GM21390 (cell line): ENCODE results near the gene FETUB.

ENCODE experiments used
- ATAC-seq: cut with Tn5 transposase; IDR thresholded peaks from one replicate; pipeline ENCODE4 v1.9.1; 2021; ENCODE audit not compliant: unreplicated experiment

FETUB gene, protein sequence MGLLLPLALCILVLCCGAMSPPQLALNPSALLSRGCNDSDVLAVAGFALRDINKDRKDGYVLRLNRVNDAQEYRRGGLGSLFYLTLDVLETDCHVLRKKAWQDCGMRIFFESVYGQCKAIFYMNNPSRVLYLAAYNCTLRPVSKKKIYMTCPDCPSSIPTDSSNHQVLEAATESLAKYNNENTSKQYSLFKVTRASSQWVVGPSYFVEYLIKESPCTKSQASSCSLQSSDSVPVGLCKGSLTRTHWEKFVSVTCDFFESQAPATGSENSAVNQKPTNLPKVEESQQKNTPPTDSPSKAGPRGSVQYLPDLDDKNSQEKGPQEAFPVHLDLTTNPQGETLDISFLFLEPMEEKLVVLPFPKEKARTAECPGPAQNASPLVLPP

GRCh38 chr3:186639778-186640472 is at the start of gene FETUB:
FETUB (plus strand) TSS chr3:186640399; CDS start chr3:186640461, 62 bp downstream.
- ATAC-seq, result no peak

- ATAC-seq, result no peak
These were observed 49.5 kb upstream of the FETUB start for GRCh38 chr3:186590580-186591295.

DNA sequence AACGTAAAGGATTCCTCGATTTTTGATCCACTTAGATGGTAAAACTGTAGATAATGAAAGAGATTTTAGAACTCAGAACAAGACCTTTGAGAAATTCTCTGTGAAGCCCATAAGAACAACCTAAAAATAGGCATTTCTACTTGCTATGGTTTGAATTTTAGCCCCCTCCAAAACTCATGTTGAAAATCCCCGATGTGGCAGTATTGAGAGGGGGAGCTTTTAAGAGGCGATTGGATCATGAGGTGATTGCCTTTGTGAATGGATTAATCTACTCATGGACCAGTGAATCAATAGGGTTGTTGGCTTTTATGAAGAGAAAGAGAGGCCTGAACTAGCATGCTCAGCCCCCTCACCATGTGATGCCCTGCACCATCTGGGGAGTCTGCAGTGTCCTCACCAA is 47.5 kb upstream of the FETUB start:
- no peak for ATAC-seq

DNA sequence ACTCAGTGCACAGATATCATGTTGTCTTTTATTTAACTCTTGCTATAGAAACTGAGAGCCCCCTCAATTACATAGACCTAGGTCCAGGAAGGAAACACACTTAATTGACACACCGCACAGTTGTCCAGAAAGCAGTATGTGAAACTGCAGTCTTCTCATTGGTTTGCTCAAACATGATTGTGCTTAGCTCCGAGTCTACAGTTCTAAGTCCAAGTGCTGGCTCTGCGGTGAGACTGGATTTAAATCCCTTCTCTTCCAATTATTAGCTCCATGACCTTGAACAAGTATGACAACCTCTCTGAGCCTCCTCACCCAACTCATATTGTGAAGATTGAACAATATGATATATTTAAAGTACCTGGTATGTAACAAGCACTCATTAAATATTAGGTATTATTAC is 46.3 kb upstream of the FETUB start:
- no peak for ATAC-seq

DNA sequence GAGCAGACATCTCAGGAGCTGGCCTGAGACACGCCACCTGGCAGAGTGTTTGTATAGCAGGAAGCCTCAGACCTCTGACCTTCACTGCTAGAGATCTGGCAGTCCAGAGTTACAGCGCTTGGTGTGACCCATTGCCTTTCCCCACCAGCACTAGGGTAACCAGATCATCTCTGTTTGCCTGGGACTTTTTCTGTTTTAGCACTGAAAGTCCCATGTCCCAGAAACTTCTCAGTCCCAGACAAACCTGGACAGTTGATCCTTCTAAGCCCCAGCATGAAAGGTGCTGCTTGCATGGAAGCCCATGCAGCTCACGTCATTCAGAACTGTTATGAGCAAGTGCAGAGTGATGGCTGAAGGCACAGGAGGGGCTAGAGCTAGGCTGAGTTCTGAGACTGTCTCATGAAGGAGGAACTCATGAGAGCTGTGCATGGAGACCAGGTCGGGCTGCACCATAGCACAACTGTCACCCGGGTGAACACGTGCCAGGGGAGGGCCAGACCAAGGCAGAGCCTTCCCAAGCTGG is 45.5 kb upstream of the FETUB start:
- no peak for ATAC-seq

DNA sequence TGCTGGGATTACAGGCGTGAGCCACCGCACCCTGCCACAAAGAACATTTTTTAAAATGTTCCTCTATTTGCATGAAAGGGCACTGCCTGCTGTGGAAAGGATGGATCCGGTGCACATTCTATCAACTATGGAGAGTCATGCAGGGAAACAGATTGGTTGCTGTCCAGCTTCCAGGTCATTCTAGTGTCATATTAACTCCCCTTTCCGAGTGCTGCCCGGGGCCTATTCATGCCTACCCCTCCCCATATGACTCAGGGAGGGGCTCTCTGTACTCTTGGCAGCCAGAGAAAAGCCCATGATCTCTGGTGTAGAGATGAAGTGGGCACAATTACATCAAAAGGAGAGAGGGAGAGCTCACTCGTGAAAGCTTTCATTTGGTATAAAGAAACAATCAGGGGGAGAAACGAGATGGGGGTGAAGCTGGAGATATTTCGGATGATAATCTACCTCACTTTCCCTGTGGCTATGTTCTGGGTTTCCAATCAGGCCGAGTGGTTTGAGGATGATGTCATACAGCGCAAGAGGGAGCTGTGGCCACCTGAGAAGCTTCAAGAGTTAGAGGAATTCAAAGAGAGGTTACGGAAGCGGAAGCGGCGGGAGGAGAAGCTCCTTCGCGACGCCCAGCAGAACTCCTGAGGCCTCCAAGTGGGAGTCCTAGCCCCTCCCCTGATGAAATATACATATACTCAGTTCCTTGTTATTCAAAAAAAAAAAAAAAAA is 43.5 kb upstream of the FETUB start:
- ATAC-seq, result no peak

DNA sequence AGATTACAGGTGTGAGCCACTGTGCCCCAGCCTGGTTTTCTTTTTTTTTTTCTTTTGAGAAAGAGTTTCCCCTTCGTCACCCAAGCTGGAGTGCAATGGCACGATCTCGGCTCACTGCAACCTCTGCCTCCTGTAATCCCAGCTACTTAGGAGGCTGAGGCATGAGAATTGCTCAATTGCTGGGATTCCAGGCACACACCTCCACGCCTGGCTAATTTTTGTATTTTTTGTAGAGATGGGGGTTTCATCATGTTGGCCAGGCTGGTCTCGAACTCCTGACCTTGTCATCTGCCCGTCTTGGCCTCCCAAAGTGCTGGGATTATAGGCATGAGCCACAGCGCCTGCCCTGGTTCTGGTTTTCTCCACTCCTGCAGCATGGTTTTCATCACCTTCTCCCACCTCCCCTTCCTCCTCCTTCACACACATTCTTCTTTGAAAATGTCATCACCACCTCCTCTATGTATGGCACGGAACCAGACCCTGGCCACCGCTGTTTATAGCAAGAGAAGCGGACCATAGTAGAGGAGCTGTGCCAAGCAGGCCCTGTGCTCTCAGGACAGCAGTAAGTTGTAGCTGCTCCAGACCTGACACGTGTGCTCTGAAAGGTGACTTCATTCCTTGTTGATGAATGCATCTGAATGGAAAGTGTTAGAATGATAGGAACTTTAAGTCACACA is 42.0 kb upstream of the FETUB start:
- no peak for ATAC-seq

DNA sequence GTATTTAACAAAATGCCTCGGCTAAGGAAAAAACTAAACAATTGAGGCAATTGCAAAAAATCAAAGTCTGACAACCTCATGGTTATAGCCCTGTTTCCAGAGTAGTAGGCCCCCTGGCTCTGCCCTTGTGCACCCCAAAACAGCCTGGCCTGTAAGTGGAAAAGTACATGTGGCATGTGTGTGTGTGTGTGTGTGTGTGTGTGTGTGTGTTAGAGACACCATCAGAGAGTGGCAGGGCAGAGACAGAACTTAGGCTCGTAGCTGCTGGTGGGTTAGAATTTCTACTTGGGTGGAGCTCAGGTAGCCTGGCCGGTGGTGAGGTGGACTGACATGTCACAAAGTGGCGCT is 41.4 kb upstream of the FETUB start:
- ATAC-seq, result no peak

GRCh38 chr3:186599142-186599784 is 40.9 kb upstream of the FETUB start:
- no peak for ATAC-seq

DNA sequence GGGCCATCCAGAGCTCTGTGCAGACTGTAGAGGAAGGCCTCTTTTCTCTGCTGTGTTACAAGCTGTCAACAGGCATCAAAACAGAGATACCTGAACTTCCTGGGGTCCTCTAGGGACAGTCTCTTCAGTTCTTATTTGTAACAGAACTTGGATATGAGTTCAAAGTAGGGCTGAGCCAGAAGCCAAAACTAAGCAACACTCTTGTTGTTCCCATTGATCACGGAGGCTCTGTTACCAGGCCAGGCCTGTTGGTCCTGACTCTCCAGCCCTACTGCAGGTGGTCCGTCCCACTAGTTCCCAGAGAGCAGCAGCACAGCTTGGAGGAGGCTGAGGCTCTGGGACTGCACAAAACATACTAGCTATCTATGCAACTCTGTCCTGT is 40.4 kb upstream of the FETUB start:
- no peak for ATAC-seq

GRCh38 chr3:186600896-186601295 is 39.3 kb upstream of the FETUB start:
- no peak for ATAC-seq

- ATAC-seq, result no peak
These were observed 37.0 kb upstream of the FETUB start for GRCh38 chr3:186603159-186603558.

DNA sequence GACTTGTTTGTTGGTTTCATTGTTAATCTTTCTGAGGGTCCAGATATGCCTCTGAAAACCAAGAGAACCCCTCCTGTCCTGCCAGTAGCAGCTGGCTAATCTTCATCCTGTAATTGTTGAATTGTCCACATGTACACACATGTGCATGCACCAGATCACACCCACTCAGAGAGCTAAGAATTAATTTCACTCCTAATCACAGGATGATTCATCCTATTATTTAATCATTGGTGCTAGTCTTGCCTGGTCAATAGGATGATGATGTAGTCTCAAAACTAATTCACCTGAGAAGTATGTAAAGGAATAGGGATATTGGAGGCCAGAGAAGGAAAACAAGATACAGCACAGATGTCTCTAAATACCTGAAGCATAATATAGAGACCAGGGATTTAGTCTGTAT is 35.1 kb upstream of the FETUB start:
- no peak for ATAC-seq

- no peak for ATAC-seq
These were observed 34.3 kb upstream of the FETUB start for GRCh38 chr3:186605561-186606545.

DNA sequence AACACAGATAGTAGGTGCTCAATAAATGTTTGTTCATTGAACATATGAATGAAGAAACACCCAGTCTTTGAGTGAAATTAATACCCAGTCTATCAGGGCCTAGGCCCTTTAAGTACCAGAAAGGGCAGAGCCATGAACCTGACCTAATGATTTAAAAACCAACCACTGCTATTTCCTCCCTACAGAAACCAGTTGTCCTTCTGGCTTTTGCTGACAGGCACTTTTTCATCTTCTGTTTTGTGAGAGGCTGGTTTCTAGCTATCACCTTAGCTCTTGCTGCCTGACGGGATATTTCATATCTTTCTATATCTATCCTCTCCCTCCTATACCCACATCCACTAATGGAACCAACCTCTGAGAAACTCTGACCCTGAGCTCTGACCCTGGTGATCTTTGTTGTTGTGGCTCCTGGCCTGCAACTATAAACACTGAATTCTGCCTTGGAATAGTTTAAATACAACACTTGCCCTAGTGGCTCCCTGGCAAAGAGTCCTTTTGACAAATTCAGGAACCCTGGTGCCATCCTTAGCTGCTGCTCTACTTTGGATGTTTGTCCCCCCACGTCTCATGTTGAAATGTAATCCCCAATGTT is 31.5 kb upstream of the FETUB start:
- no peak for ATAC-seq

- ATAC-seq, result no peak
These were observed 30.8 kb upstream of the FETUB start for GRCh38 chr3:186609247-186609868.

DNA sequence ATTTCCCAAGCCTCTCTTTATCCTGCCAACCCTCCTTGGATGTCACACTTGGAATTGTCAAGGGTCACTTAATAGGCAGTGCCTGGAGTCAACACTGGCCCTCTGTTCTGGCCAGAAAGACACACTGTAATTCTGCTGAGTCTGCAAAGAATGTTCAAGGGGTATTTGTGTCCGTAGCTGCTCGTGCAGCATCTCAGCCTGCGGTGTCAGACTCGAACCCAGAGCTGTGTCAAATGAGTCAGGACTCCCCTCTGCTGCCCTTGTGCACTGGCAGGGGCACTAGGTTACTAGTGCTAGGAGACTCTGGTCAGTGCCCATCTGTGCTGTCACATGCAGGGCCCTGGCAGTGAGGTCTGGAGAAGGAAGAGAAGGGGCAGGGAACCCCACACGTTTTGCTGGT is 28.1 kb upstream of the FETUB start:
- ATAC-seq, result no peak
